Left lung (tissue), 10 donors: ENCODE measurements around the gene PDF. TPM values are rescaled to one million over a fixed set of nuclear protein-coding genes. Genes with fewer than 3 reads are reported as not detected.

Experiments used
- ATAC-seq: fragments of 200-7000 bp; cut with Tn5 transposase; one replicate; pipeline ENCODE4 v1.9.1; 2020; ENCODE audit warnings: moderate library complexity
- DNase-seq, 4 donors: peaks; one replicate each; pipeline ENCODE4 v3.0.0-alpha.2; 2013 to 2020
- H3K27ac ChIP-seq, 2 donors: fragments of 200-600 bp; sonication (generic) in 1 of 2; one replicate each; pipeline versions ENCODE4 v1.5.0 to v1.8.0; 2020 to 2021
- H3K27me3 ChIP-seq, 2 donors: fragments of 200-600 bp; sonication (generic) in 1 of 2; one replicate each; pipeline versions ENCODE4 v1.5.0 to v1.8.0; 2020 to 2021
- H3K36me3 ChIP-seq, 2 donors: fragments of 200-600 bp; sonication (generic) in 1 of 2; one replicate each; pipeline versions ENCODE4 v1.5.0 to v1.8.0; 2020 to 2021
- H3K4me1 ChIP-seq, 2 donors: fragments of 200-600 bp; one replicate each; pipeline ENCODE4 v1.8.0; 2021
- H3K4me3 ChIP-seq, 2 donors: fragments of 200-600 bp; sonication (generic) in 1 of 2; one replicate each; pipeline versions ENCODE4 v1.5.0 to v1.8.0; 2020 to 2021; ENCODE audit warnings: mild to moderate bottlenecking in 1 of 2
- H3K9me3 ChIP-seq, 2 donors: fragments of 200-600 bp; sonication (generic) in 1 of 2; one replicate each; pipeline versions ENCODE4 v1.5.0 to v1.8.0; 2020 to 2021
- intact Hi-C, 2 donors: fragments of 100-400 bp; cut with DNase I; formaldehyde crosslinking; loops; one replicate each; pipeline versions ENCODE4 v1.11.2 to v1.14.2; 2022
- polyA plus RNA-seq, 6 donors: library from polyadenylated mRNA; unstranded; fragments of 120-200 nt; gene quantifications; one replicate each; pipeline ENCODE4 v1.2.1, GENCODE V29; 2013; ENCODE audit not compliant: insufficient read length in 6 of 6
- total RNA-seq, 2 donors: library from RNA; stranded (reverse); fragmentation: NEBNext Ultra II Directional; extraction: Animal tissue kit (Norgen Biotek cat#: 25700); gene quantifications; one replicate each; pipeline ENCODE4 v1.2.1, GENCODE V29; 2021
- TF ChIP-seq, protein P1 (sequence below), 2 donors: fragments of 200-600 bp; sonication (generic) in 1 of 2; IDR thresholded peaks; one replicate each; pipeline versions ENCODE4 v1.5.0 to v1.8.0; 2021; ENCODE audit warnings: antibody characterized with exemption in 2 of 2
- donor health status: DM: no; HTN: yes; CAD: no.
- donor health status: DM: no; HTN: no; CAD: no.

Gene PDF
- total and polyA plus RNA-seq, 8 donors = 2.0 to 16.3 (median 5.7) TPM

DNA sequence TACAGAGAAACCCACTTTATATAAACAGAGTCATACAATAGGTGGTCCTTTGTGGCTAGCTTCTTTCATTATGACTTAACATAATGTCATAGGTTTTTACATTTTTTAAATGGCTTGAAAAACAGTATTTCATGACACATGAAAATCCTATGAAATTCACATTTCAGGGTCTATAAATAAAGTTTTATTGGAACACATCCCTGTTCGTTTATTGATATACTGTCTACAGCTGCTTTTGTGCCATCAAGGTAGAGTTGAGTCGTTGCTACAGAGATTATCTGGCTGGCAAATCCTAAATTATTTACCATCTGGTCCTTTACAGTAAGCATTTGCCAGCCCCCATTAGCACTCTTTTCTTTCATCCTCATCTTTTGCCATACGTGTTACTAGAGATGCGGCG is 16.9 kb downstream of the PDF start:
- Histone ChIP-seq H3K4me1 (peaks cover 0 to 26% of the 10 kb centered on the region in 2 donors), H3K4me3 (no peak overlapping the region), H3K36me3 (peaks cover 0 to 43% of the 10 kb centered on the region in 2 donors), H3K27ac (no peak overlapping the region), H3K9me3 (no peaks in the 10 kb centered on the region), H3K27me3 (no peaks in the 10 kb centered on the region)
- TF ChIP-seq, protein P1, sequence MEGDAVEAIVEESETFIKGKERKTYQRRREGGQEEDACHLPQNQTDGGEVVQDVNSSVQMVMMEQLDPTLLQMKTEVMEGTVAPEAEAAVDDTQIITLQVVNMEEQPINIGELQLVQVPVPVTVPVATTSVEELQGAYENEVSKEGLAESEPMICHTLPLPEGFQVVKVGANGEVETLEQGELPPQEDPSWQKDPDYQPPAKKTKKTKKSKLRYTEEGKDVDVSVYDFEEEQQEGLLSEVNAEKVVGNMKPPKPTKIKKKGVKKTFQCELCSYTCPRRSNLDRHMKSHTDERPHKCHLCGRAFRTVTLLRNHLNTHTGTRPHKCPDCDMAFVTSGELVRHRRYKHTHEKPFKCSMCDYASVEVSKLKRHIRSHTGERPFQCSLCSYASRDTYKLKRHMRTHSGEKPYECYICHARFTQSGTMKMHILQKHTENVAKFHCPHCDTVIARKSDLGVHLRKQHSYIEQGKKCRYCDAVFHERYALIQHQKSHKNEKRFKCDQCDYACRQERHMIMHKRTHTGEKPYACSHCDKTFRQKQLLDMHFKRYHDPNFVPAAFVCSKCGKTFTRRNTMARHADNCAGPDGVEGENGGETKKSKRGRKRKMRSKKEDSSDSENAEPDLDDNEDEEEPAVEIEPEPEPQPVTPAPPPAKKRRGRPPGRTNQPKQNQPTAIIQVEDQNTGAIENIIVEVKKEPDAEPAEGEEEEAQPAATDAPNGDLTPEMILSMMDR (IDR thresholded peaks at IDR 0.05) = no peak
- no peak for ATAC-seq
- no peak for DNase-seq
- intact Hi-C loops = no loop called here

DNA sequence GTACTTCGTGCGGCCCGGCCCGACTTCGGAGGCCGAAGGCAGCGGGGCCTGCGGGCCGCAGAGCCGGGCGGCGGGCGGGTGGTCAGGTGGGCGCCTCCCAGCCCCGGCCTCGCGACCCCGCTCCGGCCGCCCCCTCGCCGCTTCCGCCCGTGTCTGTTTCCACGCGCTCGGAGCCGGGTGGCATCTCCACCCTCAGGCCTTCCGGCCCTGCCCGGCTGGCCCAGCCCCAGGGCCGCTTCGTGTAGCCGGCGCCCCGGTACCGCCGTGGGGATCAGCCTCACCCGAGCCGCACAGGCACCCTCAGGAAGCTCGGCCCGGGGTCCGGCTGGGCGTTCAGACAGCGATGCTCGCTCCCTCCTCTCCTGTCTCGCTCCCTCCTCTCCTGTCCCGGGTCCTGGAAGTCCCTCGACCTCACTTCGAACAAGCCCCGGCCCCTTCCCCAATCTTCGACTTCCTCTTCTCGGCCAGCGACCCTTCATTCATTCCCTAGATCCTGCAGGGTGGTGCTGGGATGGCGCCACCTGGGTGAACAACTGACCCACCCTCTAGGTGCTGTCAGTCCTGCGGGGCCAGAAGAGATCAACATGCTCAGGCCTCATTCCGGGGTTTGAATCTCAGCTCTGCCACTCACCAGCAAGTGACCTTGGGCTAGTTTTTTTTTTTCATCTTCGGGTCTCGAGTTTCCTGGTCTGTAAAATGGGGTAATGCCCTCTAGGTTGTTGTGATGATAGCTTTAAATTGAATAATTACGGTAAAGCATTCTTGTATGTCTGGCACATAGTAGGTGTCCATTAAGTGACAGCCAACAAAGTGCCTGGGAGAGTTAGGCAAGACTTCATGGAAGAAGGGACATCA is 18.6 kb downstream of the PDF start:
- ATAC-seq (peak; percentile 46), DNase-seq (peak in 1 of 4 donors; percentile 88)
- Histone ChIP-seq H3K27me3 (no peaks in the 10 kb centered on the region), H3K4me3 (peak overlapping the region; percentile 86 to 90), H3K27ac (peak overlapping the region; percentile 79 to 90), H3K4me1 (peaks cover 0 to 26% of the 10 kb centered on the region in 2 donors), H3K36me3 (peaks cover 0 to 26% of the 10 kb centered on the region in 2 donors), H3K9me3 (no peaks in the 10 kb centered on the region)
- TF ChIP-seq, protein P1 (IDR thresholded peaks at IDR 0.05) = no peak
- intact Hi-C loops = no loop called here

DNA sequence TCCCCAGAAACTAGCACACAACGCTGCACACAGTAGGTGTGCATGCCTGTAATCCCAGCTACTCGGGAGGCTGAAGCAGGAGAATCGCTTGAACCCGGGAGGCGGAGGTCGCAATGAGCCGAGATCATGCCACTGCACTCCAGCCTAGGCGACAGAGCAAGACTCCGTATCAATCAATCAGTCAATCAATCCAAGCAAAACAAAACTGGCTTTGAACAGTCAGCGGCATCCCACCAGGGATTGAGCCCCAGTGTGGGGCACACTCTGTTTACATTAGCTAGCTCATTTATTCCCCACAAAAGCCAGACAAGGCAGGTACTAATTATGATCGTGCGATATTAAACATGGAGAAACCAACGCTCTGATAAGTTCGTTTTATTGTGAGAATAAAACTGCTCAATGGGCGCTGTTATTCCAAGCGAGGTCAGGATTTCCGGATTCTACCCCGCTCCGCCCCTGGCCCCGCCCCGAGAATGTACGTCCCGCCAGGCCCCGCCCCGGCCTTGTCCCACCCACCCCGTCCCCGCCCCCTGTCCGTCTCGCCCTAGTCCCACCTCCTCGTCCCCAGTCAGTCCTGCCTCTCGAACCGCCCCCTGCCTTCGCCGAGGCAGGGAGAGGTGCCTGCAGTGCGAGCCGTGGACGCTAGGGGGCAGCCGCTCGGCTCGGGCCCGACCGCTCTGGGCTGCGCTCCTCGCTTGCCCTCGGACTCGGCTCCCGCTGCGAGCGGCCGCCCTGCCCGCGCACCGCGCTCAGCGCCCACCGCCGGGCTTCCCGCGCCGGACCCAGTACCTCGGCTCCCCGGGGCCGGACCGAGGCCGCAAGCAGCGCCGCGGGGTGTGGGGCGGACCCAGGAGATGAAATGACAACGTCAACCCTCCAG is 19.5 kb downstream of the PDF start, which contains the start of gene VPS4A:
Gene VPS4A, plus strand, starts transcription at position 698 of the 880 bp plus-strand sequence. Its CDS starts 162 bp downstream, at position 860.
- Histone ChIP-seq H3K36me3 (peaks cover 0 to 18% of the 10 kb centered on the region in 2 donors), H3K27me3 (no peaks in the 10 kb centered on the region), H3K4me1 (peaks cover 0 to 26% of the 10 kb centered on the region in 2 donors), H3K4me3 (peak within 1 kb of the TSS; percentile 86 to 90), H3K9me3 (no peaks in the 10 kb centered on the region), H3K27ac (peak within 1 kb of the TSS; percentile 80 to 90)
- TF ChIP-seq, protein P1 (IDR thresholded peaks at IDR 0.05) = peak; percentile 84 to 98
- DNase-seq (peak; percentile 91 to 100 (median 98)), ATAC-seq (peak; percentile 99)
- intact Hi-C loops = no loop called here

DNA sequence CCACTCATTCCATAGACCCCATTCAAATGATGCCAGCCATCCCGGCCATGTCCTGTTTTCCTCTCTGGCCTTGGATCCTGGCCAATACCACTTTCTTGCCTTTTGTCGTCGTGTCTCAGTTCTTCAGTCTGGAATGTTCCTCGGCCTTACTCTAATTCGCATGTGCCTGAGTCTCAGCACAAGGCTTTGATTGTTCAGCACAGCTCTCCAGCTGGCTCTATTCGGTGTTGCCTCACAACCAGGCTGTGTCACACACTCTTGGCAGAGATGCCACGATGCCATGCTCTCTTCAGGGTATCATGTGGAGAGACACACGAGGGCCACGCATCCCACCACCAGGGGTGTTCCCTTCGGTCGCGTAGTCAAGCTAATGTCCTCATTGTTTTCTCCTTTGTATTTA is 21.1 kb downstream of the PDF start:
- ATAC-seq (no peak), DNase-seq (no peak)
- TF ChIP-seq, protein P1 (IDR thresholded peaks at IDR 0.05) = no peak
- intact Hi-C loops = no loop called here
- no peaks in the 10 kb centered on the region for H3K27me3 ChIP-seq
- peaks cover 0 to 2% of the 10 kb centered on the region in 2 donors for H3K36me3 ChIP-seq
- H3K27ac ChIP-seq = no peak overlapping the region
- no peak overlapping the region for H3K4me3 ChIP-seq
- no peaks in the 10 kb centered on the region for H3K9me3 ChIP-seq
- peaks cover 0 to 23% of the 10 kb centered on the region in 2 donors for H3K4me1 ChIP-seq
